Measurements from ENCODE around the gene TUBG1. TPM values are rescaled to one million over a fixed set of nuclear protein-coding genes. Genes with fewer than 3 reads are reported as not detected.
"Not testable (repeated sequence)": the region's sequence is repeated elsewhere in the genome, so short reads cannot be mapped to it uniquely, and the experiment has no call there.

The TUBG1 gene
- total and polyA plus RNA-seq, 10 of the 15 experiments (the other 5 are each of a cell fraction or from before 2014, with no cell fraction given), result 40.0 to 256 (median 107) TPM

DNA sequence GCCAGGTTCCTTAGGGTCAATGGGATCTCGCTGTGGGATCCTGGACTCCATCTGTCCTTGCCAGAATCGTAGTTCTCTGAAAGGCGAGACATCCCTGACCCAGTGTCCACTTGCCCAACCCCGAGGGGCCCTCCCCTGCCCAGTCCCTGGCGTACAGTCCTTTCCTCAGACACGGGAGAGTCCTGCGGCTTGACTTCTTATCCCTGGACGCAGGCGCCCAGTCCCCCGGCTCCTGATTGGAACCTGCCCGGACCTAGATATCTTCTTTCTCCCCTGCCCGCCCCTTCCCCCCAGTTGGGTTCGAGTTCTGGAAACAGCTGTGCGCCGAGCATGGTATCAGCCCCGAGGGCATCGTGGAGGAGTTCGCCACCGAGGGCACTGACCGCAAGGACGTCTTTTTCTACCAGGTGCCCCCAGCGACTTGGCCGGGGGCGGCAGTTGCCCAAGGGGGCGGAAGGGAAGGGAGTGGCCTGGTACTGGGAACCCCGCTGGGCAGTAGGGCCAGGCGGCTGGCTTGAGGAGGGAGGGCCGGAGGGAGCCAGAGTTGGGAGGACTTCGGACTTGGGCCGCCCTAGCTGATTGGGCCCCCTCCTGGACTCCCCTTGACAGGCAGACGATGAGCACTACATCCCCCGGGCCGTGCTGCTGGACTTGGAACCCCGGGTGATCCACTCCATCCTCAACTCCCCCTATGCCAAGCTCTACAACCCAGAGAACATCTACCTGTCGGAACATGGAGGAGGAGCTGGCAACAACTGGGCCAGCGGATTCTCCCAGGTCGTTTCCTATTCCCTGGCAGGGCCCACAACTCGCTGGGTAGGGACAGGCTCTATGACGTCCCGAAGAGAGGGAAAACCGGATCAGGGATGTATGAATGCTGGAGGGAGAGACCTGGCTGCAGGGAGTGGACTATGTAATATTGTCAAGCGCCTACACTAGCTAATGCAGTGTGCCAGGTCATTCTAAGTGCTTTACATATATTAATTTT, 625 bp downstream of the TUBG1 start:
- in situ Hi-C loops (cut with MboI), result loop anchor here (25.0 kb wide), 1 partner anchor 602 kb away; the partner anchor contains the start of gene TMEM106A
- TF ChIP-seq, protein P1, sequence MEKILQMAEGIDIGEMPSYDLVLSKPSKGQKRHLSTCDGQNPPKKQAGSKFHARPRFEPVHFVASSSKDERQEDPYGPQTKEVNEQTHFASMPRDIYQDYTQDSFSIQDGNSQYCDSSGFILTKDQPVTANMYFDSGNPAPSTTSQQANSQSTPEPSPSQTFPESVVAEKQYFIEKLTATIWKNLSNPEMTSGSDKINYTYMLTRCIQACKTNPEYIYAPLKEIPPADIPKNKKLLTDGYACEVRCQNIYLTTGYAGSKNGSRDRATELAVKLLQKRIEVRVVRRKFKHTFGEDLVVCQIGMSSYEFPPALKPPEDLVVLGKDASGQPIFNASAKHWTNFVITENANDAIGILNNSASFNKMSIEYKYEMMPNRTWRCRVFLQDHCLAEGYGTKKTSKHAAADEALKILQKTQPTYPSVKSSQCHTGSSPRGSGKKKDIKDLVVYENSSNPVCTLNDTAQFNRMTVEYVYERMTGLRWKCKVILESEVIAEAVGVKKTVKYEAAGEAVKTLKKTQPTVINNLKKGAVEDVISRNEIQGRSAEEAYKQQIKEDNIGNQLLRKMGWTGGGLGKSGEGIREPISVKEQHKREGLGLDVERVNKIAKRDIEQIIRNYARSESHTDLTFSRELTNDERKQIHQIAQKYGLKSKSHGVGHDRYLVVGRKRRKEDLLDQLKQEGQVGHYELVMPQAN (conservative IDR thresholded peaks at IDR 0.05), result peak; percentile 80; the same call in 1 of the 2 replicates
- 0 out of 2 replicates have a peak, but pooled peaks have one; percentile 58 for TF ChIP-seq LARP7 (IDR thresholded peaks at IDR 0.05)
- TF ChIP-seq, protein P2, sequence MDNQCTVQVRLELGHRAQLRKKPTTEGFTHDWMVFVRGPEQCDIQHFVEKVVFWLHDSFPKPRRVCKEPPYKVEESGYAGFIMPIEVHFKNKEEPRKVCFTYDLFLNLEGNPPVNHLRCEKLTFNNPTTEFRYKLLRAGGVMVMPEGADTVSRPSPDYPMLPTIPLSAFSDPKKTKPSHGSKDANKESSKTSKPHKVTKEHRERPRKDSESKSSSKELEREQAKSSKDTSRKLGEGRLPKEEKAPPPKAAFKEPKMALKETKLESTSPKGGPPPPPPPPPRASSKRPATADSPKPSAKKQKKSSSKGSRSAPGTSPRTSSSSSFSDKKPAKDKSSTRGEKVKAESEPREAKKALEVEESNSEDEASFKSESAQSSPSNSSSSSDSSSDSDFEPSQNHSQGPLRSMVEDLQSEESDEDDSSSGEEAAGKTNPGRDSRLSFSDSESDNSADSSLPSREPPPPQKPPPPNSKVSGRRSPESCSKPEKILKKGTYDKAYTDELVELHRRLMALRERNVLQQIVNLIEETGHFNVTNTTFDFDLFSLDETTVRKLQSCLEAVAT (IDR thresholded peaks at IDR 0.05), result peak; percentile 30
- peak; percentile 18; the same call in 1 of the 2 replicates for TF ChIP-seq GATAD2B (conservative IDR thresholded peaks at IDR 0.05; ENCODE audit: low read depth)
- peak; percentile 31; the same call in 1 of the 2 replicates for TF ChIP-seq NFYB (IDR thresholded peaks at IDR 0.05; ENCODE audit: insufficient read depth, low read depth, low read length)
- peak; percentile 34 to 43; a peak in 2 of 4 replicates for TF ChIP-seq IKZF2 (IDR thresholded peaks at IDR 0.05)
- not testable (repeated sequence) for DNase-seq (ENCODE audit: low read depth, low spot score); H3K27me3 ChIP-seq (replicated peaks in 1 of 2; ENCODE audit: control insufficient read depth in 2 of 2, insufficient read depth in 2 of 2, low read length in 1 of 2); H3K9me3 ChIP-seq (replicated peaks; ENCODE audit: control insufficient read depth, insufficient read depth, low read length); H4K20me1 ChIP-seq (ENCODE audit: control insufficient read depth, insufficient read depth); H3K4me1 ChIP-seq (ENCODE audit: control insufficient read depth, insufficient read depth, low read length)
- Histone ChIP-seq H3K4me2 (ENCODE audit: control insufficient read depth, insufficient read depth) (peak overlapping the region; percentile 93), H3K9ac (ENCODE audit: control insufficient read depth, insufficient read depth, low read length) (peak overlapping the region; percentile 84), H3K36me3 (ENCODE audit: control insufficient read depth in 2 of 2, insufficient read depth in 2 of 2, low read length in 1 of 2) (peaks cover 9 to 19% of the 10 kb centered on the region in 2 experiments), H3K79me2 (ENCODE audit: control insufficient read depth, insufficient read depth, low read length) (peaks cover 52% of the 10 kb centered on the region), H2AFZ (ENCODE audit: control insufficient read depth, low read depth, low read length) (peak overlapping the region; percentile 94), H3K27ac (ENCODE audit: control insufficient read depth, insufficient read depth) (peak overlapping the region; percentile 68), H3K4me3 (peak overlapping the region; percentile 98)
- ChIA-PET SMC1A (ENCODE audit: uncharacterized antibody, unreplicated experiment) (interaction anchor here (0.8 to 7.1 kb wide), 9 partner anchors 11 to 184 kb away, joined by 3 to 96 read pairs (median 5); partner anchors contain the start of genes CCR10, PLEKHH3, PSMC3IP and RAMP2), RAD21 (ENCODE audit: unreplicated experiment) (interaction anchor here (0.7 to 6.8 kb wide), 10 partner anchors 8 to 116 kb away, joined by 3 to 57 read pairs (median 17); partner anchors contain the start of genes CCR10, PLEKHH3 and PSMC3IP), CTCF (interaction anchor here (0.7 to 3.5 kb wide), 9 partner anchors 9 to 559 kb away, joined by 3 to 49 read pairs (median 6); partner anchors contain the start of genes CCR10, PLEKHH3 and PSMC3IP), POLR2A (interaction anchor here (0.6 to 6.9 kb wide), 16 partner anchors 9 to 811 kb away, joined by 3 to 93 read pairs (median 4); partner anchors contain the start of genes CCR10, COASY, PLEKHH3 and PSMC3IP)
- ATAC-seq (peak; percentile 16), FAIRE-seq (peak; percentile 86)
- intact Hi-C loops (cut with micrococcal nuclease; ENCODE audit: unreplicated experiment), result loop anchor here (1.0 to 2.0 kb wide), 2 partner anchors 31 to 67 kb away; no protein-coding TSS in a partner anchor
- BruUV-seq (replicated peaks), result TSS peak; percentile 83
- 9% methylated on average over 33 of the region's 42 CpGs for WGBS (ENCODE audit: insufficient coverage, insufficient replicate concordance, low lambda C conversion rate, missing lambda C conversion rate)
